HL-60/S4 (cell line): Measurements from ENCODE around the gene RAC3.

Experiments
- in situ Hi-C: fragments of 300-500 bp; cut with MboI; formaldehyde crosslinking; loops from 2 replicates; pipeline ENCODE4 v1.14.3; 2022; ENCODE audit warnings: low sequenced_read_pairs

RAC3 gene

GRCh38 chr17:82064433-82065192 lies 33.1 kb downstream of the RAC3 start:
- in situ Hi-C loops = no loop called here

DNA sequence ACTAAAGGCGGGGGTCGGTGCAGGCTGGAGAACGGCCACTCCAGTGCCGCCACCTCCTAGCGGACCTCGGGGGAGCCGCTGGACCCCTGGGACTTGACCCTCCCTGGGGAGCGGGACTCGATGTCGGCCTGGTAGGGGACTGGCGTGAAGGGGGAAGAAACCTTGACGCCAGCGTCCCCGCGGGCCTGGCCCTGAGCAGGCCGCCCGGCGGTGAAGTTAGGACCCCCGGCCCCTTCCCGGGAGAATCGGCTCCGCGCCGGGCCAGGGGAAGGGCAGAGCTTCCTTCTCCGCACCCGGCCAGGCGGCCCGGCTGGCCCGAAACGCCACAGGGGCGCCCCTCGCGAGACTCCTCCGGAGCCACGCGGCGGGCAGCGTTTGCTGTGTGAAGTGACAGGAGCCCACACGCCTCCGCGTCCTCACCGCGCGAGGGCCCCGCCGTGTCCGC lies 33.7 kb downstream of the RAC3 start:
- in situ Hi-C loops = no loop called here

DNA sequence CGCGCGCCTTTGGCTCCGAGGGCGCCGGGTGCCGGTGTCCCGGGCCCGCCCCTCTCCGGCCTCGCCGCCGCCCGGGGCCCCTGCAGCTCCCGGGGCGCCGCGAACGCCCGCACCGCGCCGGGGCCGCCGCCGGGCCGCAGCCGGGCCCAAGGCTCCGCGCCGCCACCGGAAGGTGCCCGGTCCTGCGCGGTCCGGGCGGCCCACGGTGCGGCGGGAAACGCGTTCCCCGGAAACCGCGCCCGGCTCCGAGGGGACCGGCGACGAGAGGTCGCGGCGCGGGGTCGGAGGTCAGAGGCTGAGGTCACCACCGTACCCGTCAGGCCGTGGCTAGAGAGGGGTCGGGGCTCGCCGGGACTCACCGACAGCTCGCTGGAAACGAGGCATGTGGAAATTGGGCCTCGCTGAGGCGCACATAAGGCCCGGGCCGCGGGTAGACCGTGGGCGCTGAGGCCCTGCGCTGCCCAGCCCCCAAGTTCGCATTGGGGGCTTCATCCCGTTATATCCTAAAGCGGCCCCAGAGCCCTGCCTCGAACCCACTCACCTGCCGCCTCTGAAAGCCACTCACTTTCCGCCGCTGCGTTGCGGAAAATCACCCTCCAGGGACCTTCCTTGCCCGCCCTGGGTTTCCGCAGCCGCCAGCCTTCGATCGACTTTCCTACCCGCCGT lies 34.3 kb downstream of the RAC3 start, which contains the start of gene DUS1L:
Gene DUS1L, minus strand, starts transcription at position 167 of the 666 bp plus-strand sequence. CDS start 745 bp downstream, outside the sequence.
- in situ Hi-C loops = no loop called here

DNA sequence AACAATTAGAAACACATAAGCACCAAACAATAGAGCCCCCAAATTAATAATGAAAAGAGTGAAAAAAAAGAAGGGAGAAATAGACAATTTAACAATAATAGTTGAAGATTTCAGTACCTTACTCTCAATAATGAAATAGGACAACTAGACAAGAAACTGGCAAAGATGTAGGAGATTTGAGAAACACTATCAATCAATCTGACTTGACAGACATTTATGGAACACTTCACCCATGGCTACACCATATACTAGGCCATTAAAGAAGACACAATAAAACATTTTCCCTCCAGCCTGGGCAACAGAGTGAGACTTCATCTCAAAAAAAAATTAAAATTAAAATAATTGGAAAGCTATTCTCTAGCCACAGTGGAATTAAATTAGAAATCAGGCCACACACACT lies 39.1 kb downstream of the RAC3 start:
- in situ Hi-C loops = no loop called here

GRCh38 chr17:82072827-82073226 lies 41.3 kb downstream of the RAC3 start:
- in situ Hi-C loops = no loop called here

GRCh38 chr17:82073446-82073845 lies 42.0 kb downstream of the RAC3 start:
- in situ Hi-C loops = no loop called here

GRCh38 chr17:82076018-82076784 lies 44.7 kb downstream of the RAC3 start:
- in situ Hi-C loops = no loop called here

DNA sequence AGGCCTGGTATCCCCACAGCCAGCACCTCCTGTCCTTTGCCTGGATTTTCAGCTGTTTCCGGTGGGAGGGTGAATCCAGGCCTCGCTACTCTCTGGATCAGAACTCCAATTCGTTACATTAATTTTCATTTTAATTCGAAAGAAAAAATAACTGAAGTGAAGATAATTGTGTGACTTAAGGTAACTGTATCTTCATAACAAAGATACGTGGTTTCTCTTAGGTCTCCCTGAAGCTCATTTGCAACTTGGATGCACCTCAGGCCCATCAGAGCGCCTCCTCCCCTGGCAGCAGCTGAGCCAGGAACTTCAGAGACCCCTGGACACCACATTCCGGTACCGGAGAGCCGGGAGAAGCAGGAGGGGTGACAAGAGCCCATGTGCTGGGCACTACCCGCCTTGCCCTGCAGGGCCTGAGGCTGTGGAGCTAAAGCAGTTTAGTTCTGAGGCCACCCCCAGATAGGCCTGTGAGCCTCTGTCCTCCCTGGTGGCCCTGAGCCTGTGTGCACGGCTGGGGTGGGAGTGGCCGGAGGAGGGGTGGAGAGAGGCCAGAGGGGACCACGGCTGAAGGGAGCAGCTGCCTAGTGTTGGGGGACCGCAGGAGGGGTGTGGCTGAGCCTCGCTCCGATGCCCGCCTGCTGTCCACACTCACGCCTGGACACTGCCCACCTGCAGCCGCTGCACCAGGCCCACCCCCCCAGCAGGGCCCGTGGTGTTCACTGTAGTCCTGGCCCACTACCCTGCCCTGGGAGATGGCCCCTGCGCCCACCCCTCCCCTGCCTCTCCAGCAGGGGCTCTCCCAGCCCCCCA lies 45.5 kb downstream of the RAC3 start:
- in situ Hi-C loops = no loop called here

GRCh38 chr17:82077617-82078358 lies 46.3 kb downstream of the RAC3 start:
- in situ Hi-C loops = no loop called here

- in situ Hi-C loops = no loop called here
Measured at GRCh38 chr17:82078433-82078832, 47.0 kb downstream of the RAC3 start.

GRCh38 chr17:82079001-82079677 lies 47.7 kb downstream of the RAC3 start:
- in situ Hi-C loops = no loop called here

DNA sequence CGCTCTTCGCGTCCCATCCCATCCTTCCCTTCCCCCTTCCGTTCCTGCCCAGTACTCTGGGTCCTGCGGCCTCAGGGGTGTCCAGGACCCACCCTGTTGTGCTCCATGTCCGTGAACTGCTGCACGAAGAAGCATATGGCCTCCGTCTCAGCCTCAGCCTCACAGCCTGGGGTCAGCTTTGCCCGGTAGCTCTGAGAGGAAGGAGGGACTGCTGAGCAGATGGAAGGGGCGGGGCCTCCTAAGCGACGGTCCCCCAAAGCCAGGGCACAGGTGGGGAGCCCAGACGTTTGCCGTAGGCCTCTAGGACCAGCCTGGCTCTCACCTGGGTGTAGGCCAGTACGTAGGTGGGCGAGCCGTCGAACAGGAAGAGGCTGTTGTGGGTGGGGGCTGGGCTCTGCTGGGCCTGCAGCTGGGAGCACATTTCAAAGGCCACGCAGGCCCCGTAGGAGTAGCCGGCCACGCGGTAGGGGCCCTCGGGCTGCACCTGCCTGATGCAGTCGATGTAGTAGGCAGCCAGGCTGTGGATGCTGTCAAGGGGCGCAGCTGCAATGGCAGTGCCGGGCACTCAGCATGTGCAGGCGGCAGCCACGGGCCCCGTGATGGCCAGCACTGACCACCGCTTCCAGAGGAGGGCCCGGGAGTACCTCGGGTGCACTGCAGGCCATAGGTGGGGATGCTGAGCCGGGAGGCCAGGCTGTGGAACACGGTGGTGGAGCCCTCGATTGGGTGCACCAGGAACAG lies 48.7 kb downstream of the RAC3 start:
- in situ Hi-C loops = no loop called here

- in situ Hi-C loops = no loop called here
Measured at GRCh38 chr17:82080789-82081464, 49.4 kb downstream of the RAC3 start.

DNA sequence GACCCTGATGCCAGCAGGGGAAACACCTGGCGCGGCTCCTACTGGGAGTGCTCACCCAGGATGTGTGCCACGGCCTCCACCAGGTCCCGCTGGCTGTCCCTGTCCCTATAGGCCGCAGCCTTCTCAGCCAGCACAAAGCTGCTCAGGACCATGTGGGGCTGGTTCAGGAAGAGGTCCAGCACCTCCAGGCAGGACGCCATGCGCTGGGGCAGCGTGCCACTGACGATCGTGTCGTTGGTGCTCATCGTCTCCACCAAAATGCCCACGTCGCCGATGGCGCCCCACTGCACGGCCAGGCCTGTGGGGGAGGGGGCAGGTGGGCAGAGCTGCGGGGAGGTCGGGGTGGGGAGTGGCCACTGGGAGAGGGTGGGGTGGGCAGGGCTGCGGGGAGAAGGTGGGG lies 50.1 kb downstream of the RAC3 start:
- in situ Hi-C loops = no loop called here

DNA sequence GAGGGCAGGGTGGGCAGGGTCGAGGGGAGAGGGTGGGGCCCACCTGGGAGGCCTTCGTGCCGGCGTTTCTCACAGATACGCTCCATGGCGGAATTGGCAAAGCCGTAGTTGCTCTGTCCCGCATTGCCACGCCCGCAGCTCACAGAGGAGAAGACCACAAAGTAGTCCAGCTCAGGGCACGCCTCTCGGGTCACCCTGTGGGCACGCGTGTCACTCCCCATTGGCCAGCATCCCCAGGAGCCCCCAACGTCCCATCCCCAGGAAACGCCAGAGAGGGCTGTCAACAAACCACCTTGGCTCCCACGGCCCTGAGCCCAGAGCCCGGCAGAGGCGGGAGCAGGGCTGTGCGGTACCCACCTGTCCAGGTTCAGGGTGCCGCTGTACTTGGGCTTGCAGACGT lies 50.5 kb downstream of the RAC3 start:
- in situ Hi-C loops = no loop called here

- in situ Hi-C loops = no loop called here
Measured at GRCh38 chr17:82082456-82082855, 51.0 kb downstream of the RAC3 start.

GRCh38 chr17:82083009-82083408 lies 51.5 kb downstream of the RAC3 start:
- in situ Hi-C loops = no loop called here
